Measurements from ENCODE around the gene RPTOR. TPM values are rescaled to one million over a fixed set of nuclear protein-coding genes. Genes with fewer than 3 reads are reported as not detected.
A peak's percentile ranks its signal among the peaks of the same experiment; 100 is the strongest.

Gene RPTOR
- total RNA-seq, 1 donor from 2014 or later = 62.4 TPM

- no peak overlapping the region for H3K27ac Mint-ChIP-seq
- intact Hi-C loops (cut with micrococcal nuclease) = no loop called here
- DNase-seq (ENCODE audit: low spot score) = no peak
- H3K4me3 Mint-ChIP-seq (ENCODE audit: low read depth) = no peak overlapping the region
- H3K9me3 Mint-ChIP-seq = no peaks in the 10 kb centered on the region
- H3K4me1 Mint-ChIP-seq (ENCODE audit: low read depth) = peaks cover 37% of the 10 kb centered on the region
- H3K27me3 Mint-ChIP-seq (ENCODE audit: low read depth) = no peaks in the 10 kb centered on the region
- peaks cover 64% of the 10 kb centered on the region for H3K36me3 Mint-ChIP-seq (ENCODE audit: low read depth)
These were observed 168.0 kb downstream of the RPTOR start for GRCh38 chr17:80712606-80713005.

- Mint-ChIP-seq H3K36me3 (ENCODE audit: low read depth) (peaks cover 32% of the 10 kb centered on the region), H3K27me3 (ENCODE audit: low read depth) (no peaks in the 10 kb centered on the region), H3K4me3 (ENCODE audit: low read depth) (no peak overlapping the region), H3K4me1 (ENCODE audit: low read depth) (peaks cover 42% of the 10 kb centered on the region), H3K9me3 (no peaks in the 10 kb centered on the region), H3K27ac (no peak overlapping the region)
- DNase-seq (ENCODE audit: low spot score) = no peak
- intact Hi-C loops (cut with micrococcal nuclease) = no loop called here
These were observed 172.5 kb downstream of the RPTOR start for GRCh38 chr17:80716986-80717719.

DNA sequence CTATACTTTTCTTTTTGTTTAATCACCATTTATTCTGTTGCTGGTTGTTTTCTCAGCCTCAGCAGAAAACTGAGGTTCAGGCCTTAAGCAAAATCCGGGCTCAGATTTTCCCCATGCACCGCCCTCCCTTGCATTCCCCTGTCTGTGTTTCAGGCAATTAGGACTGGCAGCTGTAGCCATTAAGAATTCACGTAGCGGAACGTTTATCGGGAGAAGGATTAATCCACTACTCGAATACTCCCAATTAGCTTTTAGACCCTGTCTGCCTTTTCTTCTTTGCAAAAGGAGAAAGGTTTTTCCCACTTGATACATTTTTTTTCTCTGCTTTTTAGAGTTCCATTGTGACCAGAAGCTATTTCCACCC, 173.1 kb downstream of the RPTOR start:
- intact Hi-C loops (cut with micrococcal nuclease) = no loop called here
- no peak for DNase-seq (ENCODE audit: low spot score)
- H3K27ac Mint-ChIP-seq = no peak overlapping the region
- peaks cover 42% of the 10 kb centered on the region for H3K4me1 Mint-ChIP-seq (ENCODE audit: low read depth)
- peaks cover 28% of the 10 kb centered on the region for H3K36me3 Mint-ChIP-seq (ENCODE audit: low read depth)
- H3K9me3 Mint-ChIP-seq = no peaks in the 10 kb centered on the region
- no peak overlapping the region for H3K4me3 Mint-ChIP-seq (ENCODE audit: low read depth)
- H3K27me3 Mint-ChIP-seq (ENCODE audit: low read depth) = no peaks in the 10 kb centered on the region

DNA sequence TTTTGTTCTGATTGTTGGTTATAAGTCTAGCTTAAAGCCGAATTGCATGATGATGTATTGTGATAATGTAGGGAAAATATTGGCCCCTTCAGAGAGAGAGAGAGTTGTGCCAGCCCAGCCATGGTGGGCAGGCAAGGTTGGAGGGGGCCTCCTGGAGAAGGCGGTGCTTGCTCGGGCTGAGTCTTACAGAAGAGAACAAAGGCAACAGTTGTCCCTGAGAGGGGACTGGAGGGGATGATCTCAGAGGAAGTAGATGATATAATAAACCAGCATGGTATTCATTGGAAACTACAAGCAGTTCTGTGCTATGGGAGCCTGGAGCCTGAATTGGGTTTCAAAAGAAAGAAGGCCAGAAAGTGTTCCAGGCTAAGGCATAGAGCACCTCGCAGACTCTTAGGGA, 173.8 kb downstream of the RPTOR start:
- intact Hi-C loops (cut with micrococcal nuclease) = no loop called here
- no peaks in the 10 kb centered on the region for H3K9me3 Mint-ChIP-seq
- peak overlapping the region; percentile 8 for H3K27ac Mint-ChIP-seq
- peaks cover 26% of the 10 kb centered on the region for H3K36me3 Mint-ChIP-seq (ENCODE audit: low read depth)
- DNase-seq (ENCODE audit: low spot score) = no peak
- H3K27me3 Mint-ChIP-seq (ENCODE audit: low read depth) = no peaks in the 10 kb centered on the region
- no peak overlapping the region for H3K4me3 Mint-ChIP-seq (ENCODE audit: low read depth)
- peaks cover 44% of the 10 kb centered on the region for H3K4me1 Mint-ChIP-seq (ENCODE audit: low read depth)

GRCh38 chr17:80719449-80719848, 174.8 kb downstream of the RPTOR start:
- Mint-ChIP-seq H3K27ac (no peak overlapping the region), H3K4me3 (ENCODE audit: low read depth) (no peak overlapping the region), H3K4me1 (ENCODE audit: low read depth) (peaks cover 46% of the 10 kb centered on the region), H3K27me3 (ENCODE audit: low read depth) (no peaks in the 10 kb centered on the region), H3K36me3 (ENCODE audit: low read depth) (peaks cover 24% of the 10 kb centered on the region), H3K9me3 (no peaks in the 10 kb centered on the region)
- intact Hi-C loops (cut with micrococcal nuclease) = no loop called here
- no peak for DNase-seq (ENCODE audit: low spot score)

GRCh38 chr17:80720610-80721577, 176.3 kb downstream of the RPTOR start:
- peaks cover 48% of the 10 kb centered on the region for H3K4me1 Mint-ChIP-seq (ENCODE audit: low read depth)
- peaks cover 16% of the 10 kb centered on the region for H3K36me3 Mint-ChIP-seq (ENCODE audit: low read depth)
- peak overlapping the region; percentile 77 for H3K27ac Mint-ChIP-seq
- no peaks in the 10 kb centered on the region for H3K9me3 Mint-ChIP-seq
- DNase-seq (ENCODE audit: low spot score) = peak; percentile 59
- H3K27me3 Mint-ChIP-seq (ENCODE audit: low read depth) = no peaks in the 10 kb centered on the region
- intact Hi-C loops (cut with micrococcal nuclease) = no loop called here
- H3K4me3 Mint-ChIP-seq (ENCODE audit: low read depth) = peak overlapping the region; percentile 2

GRCh38 chr17:80722661-80723060, 178.0 kb downstream of the RPTOR start:
- Mint-ChIP-seq H3K27me3 (ENCODE audit: low read depth) (no peaks in the 10 kb centered on the region), H3K27ac (no peak overlapping the region), H3K9me3 (no peaks in the 10 kb centered on the region), H3K4me1 (ENCODE audit: low read depth) (peaks cover 37% of the 10 kb centered on the region), H3K4me3 (ENCODE audit: low read depth) (no peak overlapping the region), H3K36me3 (ENCODE audit: low read depth) (peaks cover 9% of the 10 kb centered on the region)
- intact Hi-C loops (cut with micrococcal nuclease) = no loop called here
- DNase-seq (ENCODE audit: low spot score) = no peak

- H3K4me1 Mint-ChIP-seq (ENCODE audit: low read depth) = peaks cover 29% of the 10 kb centered on the region
- peaks cover 21% of the 10 kb centered on the region for H3K36me3 Mint-ChIP-seq (ENCODE audit: low read depth)
- no peaks in the 10 kb centered on the region for H3K9me3 Mint-ChIP-seq
- DNase-seq (ENCODE audit: low spot score) = no peak
- H3K27me3 Mint-ChIP-seq (ENCODE audit: low read depth) = no peaks in the 10 kb centered on the region
- no peak overlapping the region for H3K4me3 Mint-ChIP-seq (ENCODE audit: low read depth)
- intact Hi-C loops (cut with micrococcal nuclease) = no loop called here
- no peak overlapping the region for H3K27ac Mint-ChIP-seq
These were observed 180.2 kb downstream of the RPTOR start for GRCh38 chr17:80724775-80725266.

- no peaks in the 10 kb centered on the region for H3K27me3 Mint-ChIP-seq (ENCODE audit: low read depth)
- no peaks in the 10 kb centered on the region for H3K9me3 Mint-ChIP-seq
- H3K4me1 Mint-ChIP-seq (ENCODE audit: low read depth) = peaks cover 32% of the 10 kb centered on the region
- no peak overlapping the region for H3K4me3 Mint-ChIP-seq (ENCODE audit: low read depth)
- no peak overlapping the region for H3K27ac Mint-ChIP-seq
- intact Hi-C loops (cut with micrococcal nuclease) = no loop called here
- no peak for DNase-seq (ENCODE audit: low spot score)
- peaks cover 21% of the 10 kb centered on the region for H3K36me3 Mint-ChIP-seq (ENCODE audit: low read depth)
These were observed 180.9 kb downstream of the RPTOR start for GRCh38 chr17:80725517-80725916.

DNA sequence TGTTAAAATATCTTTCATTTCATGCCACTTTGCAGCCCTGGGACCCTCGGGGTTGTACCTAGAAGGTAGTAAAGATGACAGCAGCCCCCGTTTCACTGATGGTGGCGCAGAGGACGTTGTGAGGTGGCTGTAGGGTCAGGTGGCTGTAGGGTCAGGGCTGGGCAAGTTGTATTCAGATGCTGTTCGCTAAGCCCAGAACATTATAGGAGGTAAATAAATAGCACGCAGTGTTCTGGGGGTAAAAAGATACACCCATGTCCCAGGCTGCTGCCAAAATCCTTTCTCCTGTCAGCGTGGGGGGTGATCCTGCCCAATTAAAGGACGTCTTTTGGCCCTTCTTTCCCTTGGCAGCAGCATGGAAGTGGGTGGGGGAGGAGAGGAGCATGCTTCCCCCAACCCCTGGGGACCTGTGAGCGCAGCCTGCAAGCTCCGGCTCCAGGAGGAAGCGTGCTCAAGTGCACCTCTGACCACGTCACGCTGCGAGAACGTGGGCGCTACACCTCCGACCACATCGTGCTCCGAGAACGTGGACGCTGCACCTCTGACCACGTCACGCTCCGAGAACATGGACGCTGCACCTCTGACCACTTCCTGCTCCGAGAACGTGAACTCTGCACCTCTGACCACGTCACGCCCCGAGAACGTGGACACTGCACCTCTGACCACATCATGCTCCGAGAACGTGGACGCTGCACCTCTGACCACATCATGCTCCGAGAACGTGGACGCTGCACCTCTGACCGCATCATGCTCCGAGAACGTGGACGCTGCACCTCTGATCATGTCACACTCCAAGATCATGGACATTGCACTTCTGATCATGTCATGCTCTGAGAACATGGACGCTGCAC, 182.1 kb downstream of the RPTOR start:
- H3K4me1 Mint-ChIP-seq (ENCODE audit: low read depth) = peaks cover 30% of the 10 kb centered on the region
- intact Hi-C loops (cut with micrococcal nuclease) = no loop called here
- no peaks in the 10 kb centered on the region for H3K27me3 Mint-ChIP-seq (ENCODE audit: low read depth)
- peaks cover 21% of the 10 kb centered on the region for H3K36me3 Mint-ChIP-seq (ENCODE audit: low read depth)
- no peaks in the 10 kb centered on the region for H3K9me3 Mint-ChIP-seq
- no peak for DNase-seq (ENCODE audit: low spot score)
- H3K4me3 Mint-ChIP-seq (ENCODE audit: low read depth) = no peak overlapping the region
- no peak overlapping the region for H3K27ac Mint-ChIP-seq

GRCh38 chr17:80727409-80727755, 182.7 kb downstream of the RPTOR start:
- peaks cover 29% of the 10 kb centered on the region for H3K4me1 Mint-ChIP-seq (ENCODE audit: low read depth)
- H3K4me3 Mint-ChIP-seq (ENCODE audit: low read depth) = no peak overlapping the region

DNA sequence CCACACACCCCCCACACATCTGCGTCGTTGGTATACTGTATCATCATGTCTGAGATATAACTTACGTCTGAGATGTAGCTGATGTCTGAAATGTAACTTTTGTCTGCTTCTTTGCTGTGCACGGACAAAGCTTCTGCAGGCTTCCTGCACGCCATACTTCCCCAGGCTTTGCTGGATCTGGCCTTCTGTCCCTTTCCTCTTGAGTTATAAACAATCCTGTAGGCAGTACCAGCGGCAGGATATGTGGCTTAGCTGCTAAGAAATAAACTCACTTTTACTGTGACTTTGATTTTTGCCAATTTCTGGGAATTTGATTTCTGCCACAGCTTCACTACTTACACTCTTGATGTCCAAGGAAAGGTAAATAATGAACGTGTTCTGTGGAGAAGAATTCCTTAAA, 184.4 kb downstream of the RPTOR start:
- Mint-ChIP-seq H3K4me1 (ENCODE audit: low read depth) (peaks cover 25% of the 10 kb centered on the region), H3K27ac (no peak overlapping the region), H3K36me3 (ENCODE audit: low read depth) (peaks cover 24% of the 10 kb centered on the region), H3K4me3 (ENCODE audit: low read depth) (no peak overlapping the region), H3K27me3 (ENCODE audit: low read depth) (no peaks in the 10 kb centered on the region), H3K9me3 (no peaks in the 10 kb centered on the region)
- DNase-seq (ENCODE audit: low spot score) = no peak
- intact Hi-C loops (cut with micrococcal nuclease) = no loop called here

More at GRCh38 chr17:80727409-80727755, 182.7 kb downstream of the RPTOR start:
- Mint-ChIP-seq H3K9me3 (no peaks in the 10 kb centered on the region), H3K36me3 (ENCODE audit: low read depth) (peaks cover 21% of the 10 kb centered on the region), H3K27ac (no peak overlapping the region), H3K27me3 (ENCODE audit: low read depth) (no peaks in the 10 kb centered on the region)
- intact Hi-C loops (cut with micrococcal nuclease) = no loop called here
- DNase-seq (ENCODE audit: low spot score) = no peak
